CD1c-positive myeloid dendritic cell (primary cell): ENCODE data around the gene OTULINL.
"Not testable (repeated sequence)": the region's sequence is repeated elsewhere in the genome, so short reads cannot be mapped to it uniquely, and the experiment has no call there.

Source experiments
- DNase-seq: peaks from one replicate; pipeline ENCODE4 v3.0.0-alpha.2; 2016; ENCODE audit errors: extremely low spot score

OTULINL gene

DNA sequence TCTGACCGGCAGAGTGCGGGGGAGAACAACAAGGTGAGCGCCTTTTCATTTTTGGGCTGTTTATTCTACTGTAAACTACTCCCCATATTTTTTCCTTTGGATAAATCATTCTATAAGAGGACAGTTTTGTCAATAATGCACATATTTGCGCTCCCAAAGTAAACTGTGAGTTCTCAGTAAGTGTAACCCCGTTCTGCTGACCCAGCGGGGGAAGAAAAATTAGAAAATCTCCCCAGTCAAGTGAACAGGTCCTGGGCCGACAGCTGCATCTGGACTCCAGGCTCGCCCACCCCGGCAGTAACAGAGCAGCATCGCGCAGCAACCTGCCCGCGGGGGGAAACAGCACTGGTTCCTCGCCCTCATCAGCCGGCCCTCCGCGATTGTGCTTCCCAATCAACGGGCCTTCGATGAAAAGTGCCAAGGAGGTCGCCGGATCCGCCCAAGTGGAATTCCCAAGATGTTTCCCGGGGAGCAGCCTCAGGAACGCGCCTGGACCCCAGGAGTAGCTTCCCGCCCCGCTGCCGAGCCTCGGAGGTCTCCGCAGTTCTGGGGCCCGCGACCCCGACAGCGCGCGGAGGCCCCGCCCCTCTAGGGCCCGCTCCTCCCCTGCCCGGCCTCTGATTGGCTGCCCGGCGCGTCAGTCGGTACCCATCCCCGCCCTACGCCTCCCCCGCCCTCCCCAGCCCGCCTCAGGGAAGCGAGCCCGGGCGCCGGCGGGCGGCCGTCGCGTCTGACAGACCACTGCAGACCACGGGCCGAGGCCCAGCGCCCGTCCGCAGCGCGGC is at the start of gene OTULINL:
TSS of gene OTULINL (plus strand) at position 687 of the 785 bp plus-strand sequence. CDS start 103 bp downstream, outside the sequence.
- DNase-seq = peak; percentile 90

DNA sequence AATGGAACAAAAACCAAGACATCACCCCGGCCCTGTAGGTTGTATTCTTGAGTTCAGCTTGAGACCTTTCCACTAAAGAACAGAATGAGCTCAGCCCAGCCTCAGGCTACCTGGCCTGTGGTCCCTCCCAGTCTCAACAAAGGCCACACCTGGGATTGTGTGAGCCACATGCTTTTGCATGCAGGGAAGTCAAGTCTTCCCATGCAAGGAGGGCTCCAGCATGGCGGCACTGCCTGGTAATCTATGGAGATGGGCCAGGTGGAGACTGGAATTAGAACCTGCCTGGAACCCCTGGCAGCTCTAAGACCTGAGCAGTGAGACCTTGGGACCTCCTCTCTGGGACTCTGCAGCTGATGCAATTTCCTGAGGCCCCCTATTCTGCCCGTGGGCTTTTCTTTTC is 49.4 kb upstream of the OTULINL start:
- DNase-seq = no peak

DNA sequence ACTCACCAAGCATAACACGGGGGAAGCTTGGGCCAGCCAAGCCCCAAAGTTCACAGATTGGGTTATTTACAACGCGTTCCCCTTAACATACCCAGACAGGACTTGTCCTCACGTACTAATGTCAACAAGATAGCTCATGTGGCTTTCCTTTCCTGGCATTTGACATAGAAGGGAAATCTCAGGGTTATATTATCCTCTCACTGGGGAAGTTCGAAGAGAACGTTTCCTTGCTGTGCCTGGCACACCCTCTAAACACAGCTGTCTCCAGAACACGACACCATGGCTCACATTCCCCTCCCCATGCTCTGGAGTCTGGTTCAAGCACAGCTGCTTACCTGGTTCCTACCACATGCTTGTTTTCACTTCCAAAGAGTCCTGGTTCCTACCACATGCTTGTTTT is 46.8 kb upstream of the OTULINL start:
- DNase-seq = no peak

DNA sequence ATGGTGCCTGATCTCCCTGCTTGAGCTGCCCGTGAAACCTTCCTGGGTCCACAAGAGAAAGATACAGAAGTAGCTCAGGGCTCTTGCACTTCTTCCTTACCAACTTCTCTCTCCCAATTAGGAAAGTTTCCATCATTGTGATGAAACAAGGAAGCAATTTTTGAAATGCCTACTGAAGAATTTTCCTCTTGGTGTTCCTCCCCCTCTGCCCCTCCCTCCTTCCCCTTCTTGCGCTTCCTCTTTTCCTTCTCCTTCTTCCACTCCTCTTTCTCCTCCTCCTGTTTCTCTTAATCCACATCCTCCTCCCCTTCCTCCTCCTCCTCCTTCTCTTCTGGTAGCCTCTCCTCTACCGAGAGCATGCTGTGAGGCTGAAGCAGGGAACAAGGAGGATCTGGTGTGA is 36.3 kb upstream of the OTULINL start:
- peak; percentile 89 for DNase-seq

DNA sequence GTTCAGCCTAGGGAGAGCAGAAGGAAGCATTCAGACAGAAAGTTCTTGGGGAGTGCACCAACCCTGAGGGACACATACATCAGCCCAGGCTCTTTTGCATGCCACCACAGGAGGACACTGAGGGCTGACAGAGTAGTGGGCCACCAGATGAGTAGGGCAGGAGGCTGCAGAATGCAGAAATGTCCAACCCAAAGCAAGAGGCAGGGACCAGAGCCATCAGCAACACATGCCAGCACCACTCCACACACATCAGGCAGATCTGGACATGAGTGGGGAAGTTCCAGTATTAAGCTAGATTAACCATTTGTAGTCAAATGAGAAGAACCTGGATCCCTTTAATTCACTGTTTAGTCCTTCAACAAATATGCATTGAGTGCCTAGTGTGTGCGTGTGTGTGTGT is 35.7 kb upstream of the OTULINL start:
- peak; percentile 38 for DNase-seq

DNA sequence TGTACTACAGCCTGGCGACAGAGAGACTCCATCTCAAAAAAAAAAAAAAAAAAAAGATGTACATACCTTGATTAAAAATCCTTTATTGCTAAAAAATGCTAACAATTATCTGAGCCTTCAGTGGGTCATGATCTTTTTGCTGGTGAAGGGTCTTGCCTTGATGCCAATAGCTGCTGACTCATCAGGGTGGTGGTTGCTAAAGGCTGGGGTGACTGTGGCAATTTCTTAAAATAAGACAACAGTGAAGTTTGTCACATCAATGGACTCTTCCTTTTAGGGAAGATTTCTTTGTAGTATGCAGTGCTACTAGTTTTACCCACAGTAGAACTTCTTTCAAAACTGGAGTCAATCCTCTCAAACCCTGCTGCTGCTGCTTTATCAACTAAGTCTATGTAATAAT is 33.9 kb upstream of the OTULINL start:
- DNase-seq = no peak

DNA sequence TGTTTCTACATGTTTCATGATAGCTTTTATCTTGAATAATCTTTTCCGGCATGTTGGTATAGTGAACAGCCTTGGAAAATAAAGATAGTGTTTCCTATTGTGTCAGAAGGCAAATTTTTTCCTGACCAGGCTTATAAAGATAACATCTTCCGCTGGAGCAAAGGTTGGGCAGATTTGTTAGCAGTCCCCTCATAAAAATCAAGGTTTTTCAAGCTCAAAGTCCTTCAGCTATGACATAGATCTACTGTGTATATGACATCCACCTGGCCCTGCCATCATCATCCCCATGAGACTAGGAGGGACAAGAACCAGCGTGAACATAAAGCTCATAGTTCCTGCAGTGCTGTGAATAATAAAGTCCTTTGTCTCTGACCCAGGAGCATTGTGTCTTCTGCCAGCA is 30.4 kb upstream of the OTULINL start:
- DNase-seq = no peak

DNA sequence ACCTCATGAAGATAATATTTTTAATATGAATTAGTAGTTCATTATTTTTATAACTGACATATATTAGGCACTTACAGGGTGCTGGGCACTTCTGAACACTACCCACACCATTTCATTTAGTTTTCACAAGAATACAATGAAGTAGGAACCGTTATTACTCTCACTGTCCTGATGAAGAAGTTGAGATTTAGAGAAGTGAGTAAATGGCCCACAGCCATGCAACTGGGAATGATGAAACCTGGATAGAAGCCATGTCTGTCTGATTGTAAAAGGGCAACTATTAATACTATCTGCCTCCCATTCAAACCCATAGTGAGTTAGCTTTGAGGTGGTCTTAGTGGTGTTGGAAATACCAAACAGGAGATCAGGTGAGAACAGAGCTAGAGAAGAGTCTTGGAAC is 29.6 kb upstream of the OTULINL start:
- DNase-seq = peak; percentile 83

DNA sequence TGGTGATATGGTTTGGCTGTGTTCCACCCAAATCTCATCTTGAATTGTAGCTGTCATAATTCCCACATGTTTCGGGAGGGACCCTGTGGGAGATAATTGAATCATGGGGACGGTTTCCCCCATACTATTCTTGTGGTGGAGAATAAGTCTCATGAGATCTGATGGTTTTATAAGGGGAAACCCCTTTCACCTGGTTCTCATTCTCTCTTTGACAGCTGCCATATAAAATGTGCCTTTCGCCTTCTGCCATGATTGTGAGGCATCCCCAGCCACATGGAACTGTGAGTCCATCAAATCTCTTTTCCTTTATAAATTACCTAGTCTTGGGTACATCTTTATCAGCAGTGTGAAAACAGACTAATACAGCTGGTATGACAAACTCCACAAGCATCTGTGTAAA is 27.3 kb upstream of the OTULINL start:
- not testable (repeated sequence) for DNase-seq

DNA sequence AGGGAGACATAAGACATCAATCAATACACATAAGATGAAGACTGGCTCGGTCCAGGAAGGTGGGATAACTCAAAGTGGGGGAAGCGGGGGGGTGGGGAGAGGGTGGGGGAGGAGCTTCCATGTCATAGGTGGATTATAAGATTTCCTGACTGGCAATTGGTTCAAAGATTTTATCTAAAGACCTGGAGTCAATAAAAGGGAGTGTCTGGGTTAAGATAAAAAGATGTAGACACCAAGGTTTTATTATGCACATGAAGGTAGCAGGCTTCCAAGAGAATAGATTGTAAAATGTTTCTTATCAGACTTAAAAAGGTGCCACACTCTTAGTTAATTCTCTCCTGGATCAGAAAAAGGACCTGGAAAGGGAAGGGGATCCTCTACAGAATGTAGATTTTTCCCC is 25.6 kb upstream of the OTULINL start:
- DNase-seq = no peak

DNA sequence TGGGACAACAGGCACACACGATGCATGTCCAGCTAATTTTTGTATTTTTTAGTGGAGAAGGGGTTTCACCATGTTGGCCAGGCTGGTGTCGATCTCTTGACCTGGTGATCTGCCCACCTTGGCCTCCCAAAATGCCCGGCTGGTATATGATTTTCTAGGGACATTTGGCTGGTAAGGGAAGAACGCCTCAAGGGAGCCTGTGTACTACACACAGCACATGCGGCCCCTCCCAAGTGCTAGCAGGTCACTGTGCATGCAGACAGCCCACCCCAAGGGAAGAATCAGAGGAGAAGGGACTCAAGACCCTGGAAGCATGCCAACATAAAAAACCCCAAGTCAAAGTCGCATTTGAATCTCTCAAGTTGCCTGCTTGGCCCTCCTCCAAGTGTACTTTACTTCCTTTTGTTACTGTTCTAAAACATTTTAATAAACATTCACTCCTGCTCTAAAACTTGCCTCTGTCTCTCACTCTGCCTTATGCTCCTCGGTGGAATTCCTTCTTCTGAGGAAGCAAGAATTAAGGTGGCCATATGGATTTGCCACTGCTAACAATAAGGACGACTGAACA is 24.3 kb upstream of the OTULINL start:
- no peak for DNase-seq

DNA sequence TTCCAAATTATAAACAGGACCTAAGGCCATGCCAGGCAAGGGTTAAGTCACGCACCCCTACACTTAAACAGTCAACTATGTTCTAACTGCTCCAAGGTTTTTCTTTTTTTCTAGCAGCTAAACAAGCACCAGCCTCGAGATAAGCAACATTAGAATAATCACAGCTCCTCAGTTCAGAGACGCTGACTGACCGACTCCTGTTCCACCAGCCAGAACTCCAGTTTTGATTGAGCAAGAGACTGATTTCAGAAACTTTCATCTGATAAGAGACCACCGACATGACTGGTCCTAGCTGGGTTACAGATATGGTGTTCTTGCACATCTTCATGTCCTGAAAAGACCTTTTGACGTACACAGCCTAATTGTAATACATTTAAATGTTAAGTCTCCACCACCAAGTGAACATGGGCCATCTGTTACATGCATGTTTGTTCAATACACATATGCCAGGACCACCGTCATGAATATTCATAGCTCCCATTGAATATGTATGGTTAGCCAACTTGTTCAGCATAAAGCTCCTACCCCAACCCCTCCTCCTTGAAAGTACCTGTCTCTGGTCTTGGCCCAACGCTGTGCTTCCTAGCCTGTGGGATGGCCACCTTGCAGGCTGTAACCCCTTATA is 23.7 kb upstream of the OTULINL start:
- no peak for DNase-seq

DNA sequence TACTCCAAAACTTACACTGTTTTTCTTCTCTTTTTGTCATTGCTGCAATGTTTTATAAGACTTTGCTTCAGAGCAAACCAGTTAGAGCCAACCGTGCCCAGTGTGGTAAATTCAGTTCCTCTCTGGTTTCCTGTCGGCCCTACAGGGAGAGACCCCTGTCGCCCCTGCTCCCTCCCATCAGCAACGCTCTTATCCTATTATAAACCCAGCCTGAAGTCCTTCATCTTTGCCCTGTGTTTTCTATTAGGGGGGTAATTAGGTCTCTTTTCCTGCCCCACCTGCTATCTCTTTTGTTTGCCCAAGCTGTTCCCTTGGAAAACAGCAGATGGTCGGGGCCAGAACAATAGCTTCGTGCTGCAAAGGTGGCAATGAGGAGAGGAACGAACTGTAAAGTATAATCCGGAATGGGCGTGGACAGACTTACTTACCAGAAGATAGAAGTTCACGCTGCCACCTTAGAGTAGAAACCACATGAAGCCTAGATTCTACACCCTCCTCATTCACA is 21.4 kb upstream of the OTULINL start:
- DNase-seq = no peak

DNA sequence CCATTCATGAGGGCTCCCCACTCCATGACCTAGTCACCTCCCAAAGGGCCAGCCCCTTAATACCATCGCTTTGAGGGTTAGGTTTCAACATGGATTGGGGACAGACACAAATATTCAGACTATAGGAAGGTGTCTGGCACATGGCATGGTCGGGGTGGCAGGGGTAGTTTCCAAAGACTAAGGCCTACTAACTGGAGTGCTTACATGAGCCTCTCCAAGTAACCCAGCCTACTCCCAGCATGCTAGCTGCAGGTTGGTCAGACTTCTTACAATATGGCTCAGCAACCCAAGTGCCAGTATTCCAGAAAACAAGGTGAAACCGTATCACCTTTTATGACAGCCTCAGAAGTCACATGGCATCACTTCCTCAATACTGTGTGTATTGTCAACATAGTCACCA is 19.9 kb upstream of the OTULINL start:
- no peak for DNase-seq

DNA sequence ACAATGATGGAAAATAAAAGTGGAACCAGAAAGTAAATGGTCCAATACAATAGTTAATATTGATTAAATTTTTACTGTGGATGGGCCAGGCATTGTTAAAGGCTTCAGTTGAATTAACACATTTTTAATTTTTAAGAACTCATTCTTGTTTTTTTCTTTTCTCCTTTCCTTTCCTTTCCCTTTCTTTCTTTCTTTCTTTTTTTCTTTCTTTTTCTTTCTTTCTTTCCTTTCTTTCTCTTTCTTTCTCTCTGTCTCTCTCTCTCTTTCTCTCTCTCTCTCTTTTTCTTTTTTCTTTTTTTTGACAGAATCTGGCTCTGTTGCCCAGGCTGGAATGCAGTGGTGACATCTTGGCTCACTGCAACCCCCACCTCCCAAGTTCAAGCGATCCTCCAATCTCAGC is 13.3 kb upstream of the OTULINL start:
- DNase-seq = no peak

DNA sequence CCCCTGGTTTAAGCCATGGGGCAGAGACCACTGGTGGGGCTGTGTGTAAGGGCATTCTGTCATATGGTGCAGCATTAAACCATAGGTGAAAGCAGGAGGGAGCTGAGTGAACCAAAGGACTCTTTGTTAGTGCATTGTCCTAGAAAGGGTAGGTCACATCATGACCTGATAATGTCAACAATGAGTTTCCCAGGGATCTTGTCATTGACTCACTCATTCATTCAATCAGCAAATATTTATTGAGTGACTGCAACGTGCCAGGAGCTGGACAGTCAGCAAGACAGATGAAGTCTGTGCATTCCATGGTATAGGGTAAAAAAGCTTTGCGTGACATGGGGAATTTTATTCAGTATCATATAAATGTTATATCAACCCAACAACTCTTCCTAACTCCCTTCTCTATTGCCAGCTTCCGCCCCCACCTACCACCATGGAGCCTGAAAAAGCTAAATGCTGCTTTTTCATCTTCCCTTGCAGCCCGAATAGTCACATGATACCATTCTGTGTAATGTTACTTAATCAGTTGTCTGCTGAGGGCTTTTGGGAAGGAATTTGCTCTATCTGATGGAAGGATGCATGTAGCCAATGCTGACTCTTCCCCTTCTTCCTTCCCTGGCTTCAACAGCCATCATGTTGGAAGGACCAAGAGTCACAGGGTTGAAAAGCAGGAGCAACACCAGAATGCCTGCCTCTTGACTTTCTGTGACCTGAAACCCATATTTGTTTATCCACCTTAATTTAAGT is 11.5 kb upstream of the OTULINL start:
- DNase-seq = no peak

DNA sequence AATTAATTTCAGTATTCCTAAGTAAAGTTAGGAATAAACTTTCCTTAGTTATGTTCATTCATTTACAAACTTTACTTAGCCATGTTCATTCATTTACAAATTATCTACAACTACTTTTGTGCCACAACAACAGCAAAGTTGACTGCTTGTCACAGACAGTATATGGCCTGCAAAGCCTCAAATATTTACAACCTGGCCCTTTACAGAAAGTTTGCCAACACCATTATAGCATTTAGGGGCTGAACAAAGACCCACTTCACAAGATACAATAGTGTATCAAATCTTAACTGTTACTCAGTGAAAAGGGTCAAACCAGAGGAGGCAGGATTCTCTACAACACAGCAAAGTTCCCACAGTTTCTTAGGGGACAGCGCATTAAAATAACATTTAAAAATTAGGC is 9.7 kb upstream of the OTULINL start:
- no peak for DNase-seq

DNA sequence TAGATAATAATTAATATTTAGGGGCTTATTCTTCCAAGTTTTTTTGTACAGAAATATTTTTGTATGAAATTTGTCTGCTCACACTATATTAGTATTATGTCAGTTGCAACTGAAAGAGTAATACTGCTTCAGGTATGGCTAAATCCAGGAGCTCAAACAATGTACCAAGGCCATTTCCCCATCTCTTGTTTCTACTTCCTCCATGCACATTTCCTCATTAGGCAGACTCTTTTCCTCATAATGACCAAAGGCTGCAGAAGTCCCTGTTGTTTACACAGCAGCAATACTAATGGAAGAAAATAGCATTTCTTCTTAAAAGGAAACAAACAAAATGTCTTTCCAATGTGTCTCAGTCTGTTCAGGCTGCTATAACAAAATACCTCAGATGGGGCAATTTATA is 9.2 kb upstream of the OTULINL start:
- DNase-seq = peak; percentile 54

DNA sequence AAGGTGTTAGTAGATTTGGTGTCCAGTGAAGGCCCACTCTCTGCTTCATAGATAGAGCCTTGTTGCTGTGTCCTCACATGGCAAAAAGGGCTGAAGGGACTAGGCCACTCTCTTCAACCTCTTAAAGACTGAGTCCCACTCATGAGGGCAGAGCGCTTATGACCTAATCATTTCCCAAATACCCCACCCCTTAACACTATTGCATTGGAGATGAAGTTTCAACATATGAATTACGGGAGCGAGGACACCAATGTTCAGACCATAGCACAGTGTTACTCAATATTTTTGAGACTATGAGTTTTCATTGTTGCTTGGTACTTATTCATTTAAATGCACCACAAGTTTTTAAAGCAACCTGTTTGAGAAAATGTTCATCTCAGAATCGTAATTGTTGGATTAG is 8.8 kb upstream of the OTULINL start:
- peak; percentile 23 for DNase-seq

DNA sequence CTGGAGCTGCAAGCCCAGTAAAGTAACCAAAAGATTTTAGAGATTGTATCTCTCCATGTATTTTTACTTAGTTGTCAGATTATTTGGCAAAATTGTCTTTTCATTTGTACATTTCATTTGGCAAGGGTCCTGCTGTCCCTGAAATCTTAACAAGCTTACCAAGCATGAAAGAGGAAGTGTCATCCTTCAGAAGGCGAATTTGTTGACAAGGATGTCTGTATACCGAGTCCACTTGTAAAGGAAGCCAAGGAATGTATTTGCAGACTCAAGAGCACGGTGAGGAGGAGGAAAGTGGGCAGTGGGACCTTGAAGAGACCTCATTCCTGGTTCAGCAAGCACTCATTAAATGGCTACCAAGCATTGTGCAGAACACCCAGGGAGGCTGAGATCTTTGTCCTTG is 7.5 kb upstream of the OTULINL start:
- DNase-seq = peak; percentile 68

DNA sequence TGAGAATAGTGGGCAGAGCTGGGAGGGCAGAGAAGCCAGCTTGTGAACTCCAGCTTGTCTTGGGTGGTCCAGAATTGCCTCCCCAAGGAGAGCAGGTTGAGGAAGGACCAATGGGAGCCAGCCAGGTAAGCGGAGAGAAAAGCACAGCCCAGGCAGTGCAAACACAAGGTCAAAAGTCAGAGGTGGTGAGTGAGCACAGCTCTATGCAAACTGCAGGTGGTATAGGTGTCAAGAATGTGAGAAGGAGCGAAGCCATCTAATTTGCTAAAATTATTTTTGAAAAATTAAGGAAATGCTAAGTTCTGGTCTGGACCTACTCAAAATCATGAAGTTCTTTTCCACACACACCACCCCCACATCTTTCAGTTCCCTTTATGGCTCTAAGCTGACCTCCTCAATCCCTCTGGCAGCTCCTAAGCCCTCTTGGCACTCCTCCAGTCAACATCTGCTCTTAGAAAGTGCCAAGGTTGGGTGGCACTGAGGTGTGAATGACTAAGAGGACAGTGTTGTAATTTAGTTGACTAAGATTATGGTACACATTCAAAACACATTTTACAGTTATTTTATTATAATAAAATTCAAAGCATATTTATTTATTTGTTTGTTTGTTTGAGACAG is 6.6 kb upstream of the OTULINL start:
- DNase-seq = peak; percentile 96

DNA sequence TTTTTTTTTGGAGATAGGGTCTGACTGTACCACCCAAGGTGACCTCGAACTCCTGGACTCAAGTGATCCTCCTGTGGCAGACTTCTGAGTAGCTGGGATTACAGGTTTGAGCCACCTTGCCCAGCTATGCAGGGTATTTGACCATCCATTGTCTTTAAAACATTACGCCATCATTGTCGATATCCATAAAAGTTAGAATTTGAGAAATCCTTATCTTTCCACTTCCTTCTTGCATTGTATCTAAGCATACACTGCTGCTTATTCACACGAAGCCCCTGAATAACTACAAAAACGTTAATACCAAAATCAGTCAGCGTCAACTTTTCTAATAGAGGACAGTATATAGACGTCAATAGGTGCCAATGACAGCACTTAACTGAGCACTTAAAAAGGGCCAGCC is 5.4 kb upstream of the OTULINL start:
- no peak for DNase-seq
